Body of pancreas (tissue), 4 donors: ENCODE measurements around the gene CAMKK2.

Source experiments
- CTCF ChIP-seq, 7 experiments: fragments of 450-650 bp in 4 of 7; fragments of 200-600 bp in 3 of 7; sonication (generic) in 3 of 7; IDR thresholded peaks; one replicate each; pipeline ENCODE4 v1.5.1; 2016 to 2019; ENCODE audit warnings: antibody characterized with exemption in 7 of 7
- POLR2A ChIP-seq, 3 donors: fragments of 450-650 bp; IDR thresholded peaks; one replicate each; pipeline ENCODE4 v1.6.1; 2016; ENCODE audit warnings: antibody characterized with exemption in 3 of 3, mild to moderate bottlenecking in 2 of 3

DNA sequence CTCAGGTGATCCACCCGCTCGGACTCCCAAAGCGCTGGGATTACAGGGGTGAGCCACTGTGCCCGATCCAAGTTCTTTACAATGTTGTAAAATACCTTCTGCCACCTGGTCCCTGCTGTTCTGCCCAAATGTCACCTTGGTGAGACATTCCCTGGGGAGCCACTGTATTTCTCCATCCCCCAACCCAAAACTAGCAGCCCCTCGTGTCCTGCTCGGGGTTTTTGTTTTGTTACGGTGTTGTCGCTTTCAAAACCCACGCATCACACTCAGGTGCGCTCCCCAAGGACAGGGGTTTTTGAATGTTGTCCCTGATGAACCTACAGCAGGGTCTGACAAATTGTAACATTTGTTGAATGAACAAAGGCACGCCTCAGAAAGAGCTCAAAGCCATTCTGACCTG lies 37.4 kb downstream of the CAMKK2 start:
- no peak for TF ChIP-seq POLR2A (IDR thresholded peaks at IDR 0.05)
- TF ChIP-seq CTCF (IDR thresholded peaks at IDR 0.05): no peak
